Heart left ventricle (tissue), 16 donors: ENCODE data around the gene PDZD4. TPM values are rescaled to one million over a fixed set of nuclear protein-coding genes. Genes with fewer than 3 reads are reported as not detected.

ENCODE experiments used
- ATAC-seq, 4 donors: fragments of 200-7000 bp; cut with Tn5 transposase; one replicate each; pipeline ENCODE4 v1.9.1; 2020 to 2022; ENCODE audit warnings: moderate library complexity in 4 of 4, mild to moderate bottlenecking in 3 of 4, moderate number of reproducible peaks in 1 of 4
- DNase-seq, 5 donors: peaks; one replicate each; pipeline ENCODE4 v3.0.0-alpha.2; 2020
- H3K27ac ChIP-seq, 12 donors: fragments of 200-600 bp; sonication (generic) in 4 of 12; one replicate each; pipeline versions ENCODE4 v1.5.0 to v1.8.0; 2016 to 2022; ENCODE audit warnings: mild to moderate bottlenecking in 2 of 12
- H3K27me3 ChIP-seq, 9 donors: fragments of 200-600 bp; sonication (generic) in 2 of 9; one replicate each; pipeline versions ENCODE4 v1.5.1 to v1.8.0; 2016 to 2022; ENCODE audit warnings: mild to moderate bottlenecking in 3 of 9
- H3K36me3 ChIP-seq, 9 donors: fragments of 200-600 bp; sonication (generic) in 2 of 9; one replicate each; pipeline versions ENCODE4 v1.5.0 to v1.8.0; 2018 to 2022; ENCODE audit warnings: mild to moderate bottlenecking in 2 of 9
- H3K4me1 ChIP-seq, 12 donors: fragments of 200-600 bp; sonication (generic) in 4 of 12; one replicate each; pipeline versions ENCODE4 v1.5.0 to v1.8.0; 2016 to 2022; ENCODE audit warnings: mild to moderate bottlenecking in 3 of 12
- H3K4me3 ChIP-seq, 12 donors: fragments of 200-600 bp; sonication (generic) in 4 of 12; one replicate each; pipeline versions ENCODE4 v1.5.0 to v1.8.0; 2017 to 2022; ENCODE audit warnings: mild to moderate bottlenecking in 9 of 12, moderate library complexity in 4 of 12
- H3K9me3 ChIP-seq, 12 donors: fragments of 200-600 bp; sonication (generic) in 4 of 12; one replicate each; pipeline versions ENCODE4 v1.5.0 to v1.8.0; 2016 to 2022; ENCODE audit warnings: mild to moderate bottlenecking in 1 of 12
- CTCF ChIP-seq, 12 donors: fragments of 200-600 bp; sonication (generic) in 4 of 12; IDR thresholded peaks; one replicate each; pipeline versions ENCODE4 v1.5.0 to v1.8.0; 2018 to 2022; ENCODE audit warnings: antibody characterized with exemption in 12 of 12, mild to moderate bottlenecking in 5 of 12
- POLR2A ChIP-seq, 2 donors: fragments of 450-650 bp; IDR thresholded peaks; one replicate each; pipeline ENCODE4 v1.6.1; 2017; ENCODE audit warnings: antibody characterized with exemption in 2 of 2, mild to moderate bottlenecking in 2 of 2, moderate library complexity in 2 of 2
- WGBS, 4 donors: extraction: QIAGEN DNeasy Blood & Tissue Kit in 2 of 4; methylation state at CpG; one replicate each; pipeline versions ENCODE4 v1.1.5 to v1.1.7; 2013 to 2018; 5-methylcytosine and 5-hydroxymethylcytosine counted together
- intact Hi-C, 10 donors: fragments of 100-400 bp; cut with DNase I; formaldehyde crosslinking; loops; one replicate each; pipeline versions ENCODE4 v1.11.1 to v1.14.2; 2022
- polyA plus RNA-seq, 2 donors: library from polyadenylated mRNA; stranded (reverse); fragments of 200-250 nt; gene quantifications; one replicate each; pipeline ENCODE4 v1.2.3, GENCODE V29; 2013
- total RNA-seq, 9 donors: library from RNA; depleted of rRNA in 2 of 9; stranded (reverse); fragments of >200 nt in 2 of 9; fragmentation: NEBNext Ultra II Directional in 3 of 9; extraction: Animal tissue kit (Norgen Biotek cat#: 25700) in 3 of 9; gene quantifications; one replicate each; pipeline versions ENCODE4 v1.1.0 to v1.2.4, GENCODE V29; 2016 to 2023
- donor health status: ischemic (EF 13 %, LVEDD 7.1; RV severe dilation, severe dysfunction).
- donor health status: healthy with polysubstance abuse.
- donor health status: DM: no; HTN: yes; CAD: no.
- donor health status: DM: no; HTN: no; CAD: no.
- donor health status: ischemic (EF 25% LVEDD 6.9; RV normal size, moderate dysfunction).
- donor health status: ischemic (EF 25% LVEDD 5.7; RV mildly dilated, moderate dysfunction).
- donor health status: healthy.
- donor health status: DM: yes; HTN: yes; CAD: no.
- donor health status: ischemic (EF 35%, LVEDD 5.7; RV mildly dilated, moderate dysfunction).
- donor health status: nonischemic (EF 11% LVEDD 7.7; RV severe dilation, severe dysfunction).
- donor health status: DM: yes; HTN: yes; CAD: no.
- donor health status: PGD.
- donor health status: ischemic (EF 29% LVEDD 5.4; RV normal size, mild dysfunction).
- donor health status: nonischemic (EF 23%, LVEDD 6.1; RV moderate dilation, normal function).

PDZD4 gene
- total and polyA plus RNA-seq, 11 donors: 1.7 to 4.0 (median 2.4) TPM

GRCh38 chrX:153775293-153776119 lies 54.8 kb downstream of the PDZD4 start:
- WGBS, 4 donors: 87 to 95% (median 93%) methylated on average over 21 to 42 of the region's 42 CpGs
- Histone ChIP-seq H3K36me3 (no peaks in the 10 kb centered on the region), H3K9me3 (no peaks in the 10 kb centered on the region), H3K27me3 (peaks cover 0 to 14% (median 0%) of the 10 kb centered on the region in 9 donors), H3K4me1 (peaks cover 0 to 6% (median under 1%) of the 10 kb centered on the region in 12 donors), H3K27ac (no peak overlapping the region), H3K4me3 (no peak overlapping the region)
- DNase-seq (peak in 4 of 5 donors; percentile 3 to 20 (median 14)), ATAC-seq (no peak)
- intact Hi-C loops: no loop called here
- no peak for TF ChIP-seq CTCF (IDR thresholded peaks at IDR 0.05)
- no peak for TF ChIP-seq POLR2A (IDR thresholded peaks at IDR 0.05)

- no peaks in the 10 kb centered on the region for H3K36me3 ChIP-seq
- DNase-seq: peak in 2 of 5 donors; percentile 19 to 20
- H3K4me1 ChIP-seq: no peaks in the 10 kb centered on the region
- TF ChIP-seq CTCF (IDR thresholded peaks at IDR 0.05): no peak
- no peak for TF ChIP-seq POLR2A (IDR thresholded peaks at IDR 0.05)
- no peak for ATAC-seq
- H3K27me3 ChIP-seq: peaks cover 0 to 8% (median 0%) of the 10 kb centered on the region in 9 donors
- no peak overlapping the region for H3K4me3 ChIP-seq
- intact Hi-C loops: no loop called here
- H3K9me3 ChIP-seq: no peaks in the 10 kb centered on the region
- no peak overlapping the region for H3K27ac ChIP-seq
- WGBS, 4 donors: 91 to 96% (median 93%) methylated on average over 21 to 37 of the region's 37 CpGs
Observed at GRCh38 chrX:153774576-153775292, 55.6 kb downstream of the PDZD4 start.

- Histone ChIP-seq H3K27ac (no peak overlapping the region), H3K4me3 (no peak overlapping the region), H3K27me3 (peaks cover 0 to 8% (median 0%) of the 10 kb centered on the region in 9 donors), H3K36me3 (no peaks in the 10 kb centered on the region), H3K4me1 (no peaks in the 10 kb centered on the region), H3K9me3 (no peaks in the 10 kb centered on the region)
- WGBS, 4 donors: 90 to 96% (median 94%) methylated on average over 26 to 48 of the region's 48 CpGs
- intact Hi-C loops: no loop called here
- peak in 3 of 5 donors; percentile 3 to 20 (median 16) for DNase-seq
- ATAC-seq: no peak
- TF ChIP-seq CTCF (IDR thresholded peaks at IDR 0.05) (no peak), POLR2A (IDR thresholded peaks at IDR 0.05) (no peak)
Observed at GRCh38 chrX:153773741-153774575, 56.4 kb downstream of the PDZD4 start.
